Superior temporal gyrus (tissue), 1 donor: Measurements from ENCODE around the gene LRP8.

Experiments
- DNase-seq: peaks from one replicate; pipeline ENCODE4 v3.0.0-alpha.2; 2016; ENCODE audit errors: extremely low spot score

The LRP8 gene

GRCh38 chr1:53305650-53306049, 22.2 kb downstream of the LRP8 start:
- no peak for DNase-seq

- no peak for DNase-seq
Measured at GRCh38 chr1:53304527-53304926, 23.3 kb downstream of the LRP8 start.

GRCh38 chr1:53303726-53304515, 23.9 kb downstream of the LRP8 start:
- no peak for DNase-seq

GRCh38 chr1:53303243-53303642, 24.6 kb downstream of the LRP8 start:
- DNase-seq = no peak

- DNase-seq = no peak
Measured at GRCh38 chr1:53299233-53299632, 28.6 kb downstream of the LRP8 start.

GRCh38 chr1:53298045-53298637, 29.7 kb downstream of the LRP8 start:
- DNase-seq = no peak

- DNase-seq = no peak
Measured at GRCh38 chr1:53297195-53297594, 30.7 kb downstream of the LRP8 start.

GRCh38 chr1:53296117-53296749, 31.6 kb downstream of the LRP8 start:
- DNase-seq = no peak

GRCh38 chr1:53295726-53296116, 32.1 kb downstream of the LRP8 start:
- no peak for DNase-seq

- DNase-seq = no peak
Measured at GRCh38 chr1:53295295-53295694, 32.6 kb downstream of the LRP8 start.

- DNase-seq = no peak
Measured at GRCh38 chr1:53294567-53294966, 33.3 kb downstream of the LRP8 start.

GRCh38 chr1:53294061-53294460, 33.8 kb downstream of the LRP8 start:
- no peak for DNase-seq

- no peak for DNase-seq
Measured at GRCh38 chr1:53293123-53293522, 34.7 kb downstream of the LRP8 start.

GRCh38 chr1:53292690-53293089, 35.2 kb downstream of the LRP8 start:
- no peak for DNase-seq

- DNase-seq = no peak
Measured at GRCh38 chr1:53291574-53291973, 36.3 kb downstream of the LRP8 start.

GRCh38 chr1:53288790-53289429, 39.0 kb downstream of the LRP8 start:
- no peak for DNase-seq

GRCh38 chr1:53288002-53288789, 39.7 kb downstream of the LRP8 start:
- no peak for DNase-seq

GRCh38 chr1:53286955-53287354, 40.9 kb downstream of the LRP8 start:
- no peak for DNase-seq

GRCh38 chr1:53285969-53286760, 41.7 kb downstream of the LRP8 start:
- DNase-seq = no peak

GRCh38 chr1:53285546-53285945, 42.3 kb downstream of the LRP8 start:
- DNase-seq = no peak
